Keratinocyte (primary cell): ENCODE results near the gene TMEM87A.

ENCODE experiments used
- EZH2 ChIP-seq: IDR thresholded peaks from one replicate; pipeline ENCODE4 v1.6.1; 2012; ENCODE audit warnings: inconsistent platforms, mild to moderate bottlenecking, low read length, moderate library complexity
- TF ChIP-seq, protein P1 (sequence below), 3 experiments: IDR thresholded peaks in 1 of 3; conservative IDR thresholded peaks in 1 of 3; optimal IDR thresholded peaks in 1 of 3; 2 replicates in 2 of 3; 3 replicates in 1 of 3; pipeline versions ENCODE3 to v1.5.1; 2011; ENCODE audit warnings: low read length in 3 of 3, mild to moderate bottlenecking in 3 of 3, moderate library complexity in 2 of 3, control low read depth in 1 of 3, inconsistent platforms in 1 of 3; ENCODE audit not compliant: insufficient read depth in 2 of 3; ENCODE audit errors: extremely low read depth in 1 of 3

DNA sequence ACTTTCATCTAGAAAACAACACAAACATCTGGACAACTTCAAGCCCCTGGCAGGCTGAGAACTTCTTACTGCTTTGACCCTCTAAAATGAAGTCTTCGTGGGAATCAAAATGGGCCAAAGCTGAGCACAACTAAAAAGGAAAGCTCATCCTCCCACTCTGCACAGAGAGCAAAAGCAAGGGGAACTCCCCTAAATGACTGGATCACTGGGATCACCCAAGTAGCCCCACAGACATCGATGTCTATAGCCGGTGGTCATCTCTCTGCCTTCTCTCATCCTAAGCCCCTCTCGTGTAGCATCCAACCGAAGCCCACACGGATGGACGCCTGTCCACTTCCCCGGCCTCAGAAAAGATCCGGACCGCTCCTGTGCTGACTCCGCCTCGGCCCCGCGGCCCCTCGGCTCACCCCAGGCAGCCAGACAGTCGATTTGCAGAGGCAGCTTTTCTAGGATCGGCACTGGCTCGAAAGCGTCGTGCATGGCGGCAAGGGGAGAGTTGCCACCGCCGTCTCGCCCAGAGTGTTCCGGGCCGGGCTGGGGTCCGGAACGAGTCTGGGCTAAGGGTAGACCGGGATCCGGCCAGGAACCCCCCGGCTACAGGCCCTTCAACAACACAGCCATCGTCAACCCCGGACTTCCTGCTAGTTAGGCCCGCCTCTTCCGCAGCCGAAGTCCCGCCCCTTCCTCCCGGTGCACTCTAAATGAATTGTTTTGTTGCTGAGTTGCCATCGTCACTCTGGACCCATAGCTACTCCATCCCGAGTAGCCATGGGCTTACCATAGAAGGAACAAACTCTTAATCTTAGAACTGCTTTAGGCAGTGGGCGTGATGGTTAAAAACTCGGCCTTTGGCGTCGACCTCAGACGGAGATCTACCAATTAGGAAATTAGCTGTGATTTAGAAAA is 65.3 kb downstream of the TMEM87A start, which contains the start of gene VPS39:
- TF ChIP-seq, protein P1, sequence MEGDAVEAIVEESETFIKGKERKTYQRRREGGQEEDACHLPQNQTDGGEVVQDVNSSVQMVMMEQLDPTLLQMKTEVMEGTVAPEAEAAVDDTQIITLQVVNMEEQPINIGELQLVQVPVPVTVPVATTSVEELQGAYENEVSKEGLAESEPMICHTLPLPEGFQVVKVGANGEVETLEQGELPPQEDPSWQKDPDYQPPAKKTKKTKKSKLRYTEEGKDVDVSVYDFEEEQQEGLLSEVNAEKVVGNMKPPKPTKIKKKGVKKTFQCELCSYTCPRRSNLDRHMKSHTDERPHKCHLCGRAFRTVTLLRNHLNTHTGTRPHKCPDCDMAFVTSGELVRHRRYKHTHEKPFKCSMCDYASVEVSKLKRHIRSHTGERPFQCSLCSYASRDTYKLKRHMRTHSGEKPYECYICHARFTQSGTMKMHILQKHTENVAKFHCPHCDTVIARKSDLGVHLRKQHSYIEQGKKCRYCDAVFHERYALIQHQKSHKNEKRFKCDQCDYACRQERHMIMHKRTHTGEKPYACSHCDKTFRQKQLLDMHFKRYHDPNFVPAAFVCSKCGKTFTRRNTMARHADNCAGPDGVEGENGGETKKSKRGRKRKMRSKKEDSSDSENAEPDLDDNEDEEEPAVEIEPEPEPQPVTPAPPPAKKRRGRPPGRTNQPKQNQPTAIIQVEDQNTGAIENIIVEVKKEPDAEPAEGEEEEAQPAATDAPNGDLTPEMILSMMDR (optimal IDR thresholded peaks at IDR 0.05 in 1 of 3, IDR thresholded peaks at IDR 0.05 in 1 of 3, conservative IDR thresholded peaks at IDR 0.05 in 1 of 3; ENCODE audit: extremely low read depth in 1 of 3, insufficient read depth in 2 of 3, low read length in 3 of 3): no peak
- no peak for TF ChIP-seq EZH2
